HG02970 (cell line): ENCODE data around the gene LCN12.

Experiments
- ATAC-seq: cut with Tn5 transposase; IDR thresholded peaks from one replicate; pipeline ENCODE4 v1.9.1; 2021; ENCODE audit warnings: mild to moderate bottlenecking, moderate library complexity, moderate number of reproducible peaks; ENCODE audit not compliant: unreplicated experiment, low FRiP score

The LCN12 gene

DNA sequence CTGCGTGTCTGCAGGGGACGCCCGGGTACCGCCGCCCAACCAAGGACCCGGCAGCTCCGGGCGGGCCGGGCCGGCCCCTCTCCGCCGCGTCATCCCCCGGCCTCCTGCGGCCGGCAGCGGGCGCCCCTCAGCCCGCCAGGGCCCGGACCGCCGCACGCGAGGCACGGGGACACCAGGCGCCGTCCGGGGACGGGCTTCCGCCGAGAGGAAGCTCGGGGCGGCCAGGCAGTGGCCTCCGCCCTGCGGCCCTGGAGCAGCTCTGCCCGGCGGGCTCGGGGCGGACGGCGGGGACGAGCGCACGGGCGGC, 7.9 kb upstream of the LCN12 start:
- no peak for ATAC-seq

GRCh38 chr9:136944519-136945332, 7.3 kb upstream of the LCN12 start, which contains the start of the genes C8G and FBXW5:
Gene C8G (plus strand): TSS chr9:136945243. CDS start chr9:136945321, 78 bp downstream.
Gene FBXW5 (minus strand): TSS chr9:136944738. CDS start chr9:136944083, 655 bp downstream.
- ATAC-seq = peak; percentile 86

DNA sequence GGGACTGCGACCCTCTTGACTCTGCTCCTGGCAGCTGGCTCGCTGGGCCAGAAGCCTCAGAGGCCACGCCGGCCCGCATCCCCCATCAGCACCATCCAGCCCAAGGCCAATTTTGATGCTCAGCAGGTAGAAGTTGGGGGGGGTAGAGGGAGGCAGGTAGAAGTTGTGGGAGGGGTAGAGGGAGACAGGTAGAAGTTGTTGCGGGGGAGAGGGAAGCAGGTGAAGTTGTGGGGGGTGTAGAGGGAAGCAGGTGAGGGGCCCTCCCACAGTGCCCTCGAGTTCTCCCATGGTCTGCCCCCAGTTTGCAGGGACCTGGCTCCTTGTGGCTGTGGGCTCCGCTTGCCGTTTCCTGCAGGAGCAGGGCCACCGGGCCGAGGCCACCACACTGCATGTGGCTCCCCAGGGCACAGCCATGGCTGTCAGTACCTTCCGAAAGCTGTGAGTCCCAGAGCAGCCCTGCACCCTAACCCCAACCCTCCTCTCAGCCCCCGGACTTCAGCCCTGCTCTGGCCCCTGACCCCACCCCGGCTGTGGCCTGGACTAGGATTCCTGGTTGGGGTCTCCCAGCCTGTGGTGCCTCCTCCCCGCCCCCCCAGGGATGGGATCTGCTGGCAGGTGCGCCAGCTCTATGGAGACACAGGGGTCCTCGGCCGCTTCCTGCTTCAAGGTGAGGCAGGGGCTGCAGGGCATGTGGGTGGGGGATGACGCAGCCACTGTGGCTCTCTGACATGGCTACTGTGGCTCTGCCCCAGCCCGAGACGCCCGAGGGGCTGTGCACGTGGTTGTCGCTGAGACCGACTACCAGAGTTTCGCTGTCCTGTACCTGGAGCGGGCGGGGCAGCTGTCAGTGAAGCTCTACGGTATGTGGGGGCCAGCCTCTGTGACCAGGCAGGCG, 6.5 kb upstream of the LCN12 start:
- no peak for ATAC-seq

DNA sequence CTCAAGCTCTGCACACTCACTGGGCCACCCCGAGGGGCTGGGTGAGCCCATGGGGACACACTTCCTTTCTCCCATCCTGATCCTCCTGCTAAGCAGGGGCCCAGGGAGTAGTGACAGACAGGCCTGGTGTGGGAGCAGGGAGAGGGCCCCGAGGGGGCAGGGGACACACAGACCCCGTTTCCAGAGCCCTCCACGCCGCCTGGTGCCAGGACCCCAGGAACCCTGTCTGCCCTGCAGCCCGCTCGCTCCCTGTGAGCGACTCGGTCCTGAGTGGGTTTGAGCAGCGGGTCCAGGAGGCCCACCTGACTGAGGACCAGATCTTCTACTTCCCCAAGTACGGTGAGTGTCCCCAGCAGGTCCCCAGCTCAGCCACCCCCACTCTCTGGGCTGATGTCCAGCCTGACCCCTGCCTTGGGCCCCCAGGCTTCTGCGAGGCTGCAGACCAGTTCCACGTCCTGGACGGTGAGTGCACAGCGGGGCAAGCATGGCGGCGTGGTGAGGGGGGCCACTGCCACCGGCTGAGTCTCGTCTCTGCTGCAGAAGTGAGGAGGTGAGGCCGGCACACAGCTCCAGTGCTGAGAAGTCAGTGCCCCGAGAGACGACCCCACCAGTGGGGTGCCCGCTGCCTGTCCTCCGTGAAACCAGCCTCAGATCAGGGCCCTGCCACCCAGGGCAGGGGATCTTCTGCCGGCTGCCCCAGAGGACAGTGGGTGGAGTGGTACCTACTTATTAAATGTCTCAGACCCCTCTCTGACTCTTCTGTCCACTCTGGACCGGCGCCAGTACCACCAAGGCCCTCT, 5.6 kb upstream of the LCN12 start:
- ATAC-seq = no peak

- no peak for ATAC-seq
These were observed 4.8 kb upstream of the LCN12 start for GRCh38 chr9:136947028-136947891.

DNA sequence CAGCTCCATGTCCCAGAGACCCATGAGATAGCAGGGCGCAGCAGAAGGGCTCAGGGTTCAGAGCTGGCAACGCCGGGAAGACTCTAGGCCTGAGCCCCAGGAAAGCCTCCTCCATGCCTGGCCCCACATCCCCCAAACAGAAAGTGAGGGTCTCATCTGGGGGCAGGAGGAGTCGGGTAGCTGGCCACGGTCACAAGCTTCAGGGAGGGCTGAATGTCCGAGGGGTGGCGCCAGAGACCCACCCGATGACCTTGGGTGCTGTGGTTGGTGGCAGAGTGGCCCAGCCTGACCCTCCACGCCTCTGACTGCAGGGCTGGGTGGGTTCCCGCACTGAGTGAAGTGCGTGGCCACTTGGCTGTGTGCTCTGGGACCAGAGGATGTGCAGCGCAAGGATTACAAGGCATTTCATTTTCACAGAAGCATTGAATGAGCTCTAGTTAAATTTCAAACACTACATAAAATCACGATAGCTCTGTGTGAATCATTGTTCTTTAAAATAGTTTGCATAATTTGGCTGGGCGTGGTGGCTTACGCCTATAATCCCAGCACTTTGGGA, 4.0 kb upstream of the LCN12 start:
- ATAC-seq = no peak

- ATAC-seq = no peak
These were observed 2.7 kb upstream of the LCN12 start for GRCh38 chr9:136949239-136949816.

DNA sequence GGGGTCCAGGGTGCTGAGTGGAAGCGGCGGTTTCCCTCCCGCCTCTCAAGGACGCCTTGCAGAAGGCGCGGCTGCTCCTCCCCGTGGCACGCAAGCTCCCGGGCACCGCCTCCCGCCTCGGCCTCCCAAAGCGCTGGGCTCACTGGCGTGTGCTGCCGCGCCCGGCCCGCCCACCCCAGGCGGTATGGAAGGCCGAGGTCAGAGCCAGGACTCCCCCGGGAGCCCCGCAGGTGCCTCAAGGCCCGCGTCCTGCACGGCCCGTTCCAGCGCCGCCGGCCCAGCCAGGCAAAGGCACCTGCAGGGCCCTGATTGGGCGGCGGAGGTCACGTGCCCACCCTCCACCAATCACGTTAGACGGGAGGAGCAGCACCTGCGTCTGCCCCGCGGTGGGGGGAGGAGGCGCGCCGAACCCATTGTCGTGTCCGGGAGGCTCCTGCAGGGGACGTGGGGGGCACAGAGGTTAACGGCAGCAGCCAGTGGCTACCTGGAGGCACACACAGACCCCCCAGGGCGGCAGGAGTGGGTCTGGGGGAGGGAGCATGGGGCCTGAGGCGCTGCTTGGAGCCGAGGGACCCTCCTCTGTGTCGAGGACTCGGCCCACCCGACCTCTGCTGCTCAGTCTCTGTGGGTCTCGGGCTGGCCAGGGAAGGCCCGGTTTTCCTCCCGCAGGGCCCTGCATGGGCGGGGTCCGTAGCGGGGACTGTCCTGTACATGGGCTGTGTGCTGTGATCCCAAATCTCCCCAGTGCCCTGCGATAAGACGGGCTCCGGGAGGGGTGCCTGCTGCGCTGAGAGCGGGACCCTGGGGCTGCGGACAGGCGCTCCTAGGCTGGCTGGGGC, 2.0 kb upstream of the LCN12 start:
- peak; percentile 59 for ATAC-seq

GRCh38 chr9:136950656-136951276, 1.3 kb upstream of the LCN12 start:
- ATAC-seq = no peak

- no peak for ATAC-seq
These were observed 313 bp downstream of the LCN12 start for GRCh38 chr9:136952321-136952850.

DNA sequence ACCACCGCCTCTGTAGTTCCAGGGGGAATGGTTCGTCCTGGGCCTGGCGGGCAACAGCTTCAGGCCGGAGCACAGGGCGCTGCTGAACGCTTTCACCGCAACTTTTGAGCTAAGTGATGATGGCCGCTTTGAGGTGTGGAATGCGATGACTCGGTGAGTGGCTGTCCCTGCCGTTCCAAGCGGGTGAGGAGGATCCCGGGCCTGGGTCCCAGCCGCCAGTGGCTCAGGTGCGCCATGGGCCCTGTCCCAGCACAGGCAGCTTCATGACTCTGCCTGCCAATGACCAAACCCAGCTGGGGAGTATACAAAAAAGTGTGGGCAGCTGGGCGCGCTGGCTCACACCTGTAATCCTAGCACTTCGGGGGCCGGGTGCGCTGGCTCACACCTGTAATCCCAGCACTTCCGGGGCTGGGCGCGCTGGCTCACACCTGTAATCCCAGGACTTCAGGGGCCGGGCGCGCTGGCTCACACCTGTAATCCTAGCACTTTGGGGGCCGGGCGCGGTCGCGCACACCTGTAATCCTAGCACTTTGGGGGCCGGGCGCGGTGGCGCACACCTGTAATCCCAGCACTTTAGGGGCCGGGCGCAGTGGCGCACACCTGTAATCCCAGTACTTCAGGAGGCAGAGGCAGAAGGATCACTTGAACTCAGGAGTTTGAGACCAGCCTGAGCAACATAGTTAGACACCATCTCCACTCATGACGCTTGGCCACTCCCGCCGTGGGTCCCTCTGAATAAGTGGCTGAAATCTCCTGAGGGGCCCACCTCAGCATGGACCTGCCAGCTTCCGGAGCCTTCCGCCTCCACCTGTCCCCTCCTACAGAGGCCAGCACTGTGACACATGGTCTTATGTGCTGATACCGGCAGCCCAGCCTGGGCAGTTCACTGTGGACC, 1.1 kb downstream of the LCN12 start:
- ATAC-seq = no peak

DNA sequence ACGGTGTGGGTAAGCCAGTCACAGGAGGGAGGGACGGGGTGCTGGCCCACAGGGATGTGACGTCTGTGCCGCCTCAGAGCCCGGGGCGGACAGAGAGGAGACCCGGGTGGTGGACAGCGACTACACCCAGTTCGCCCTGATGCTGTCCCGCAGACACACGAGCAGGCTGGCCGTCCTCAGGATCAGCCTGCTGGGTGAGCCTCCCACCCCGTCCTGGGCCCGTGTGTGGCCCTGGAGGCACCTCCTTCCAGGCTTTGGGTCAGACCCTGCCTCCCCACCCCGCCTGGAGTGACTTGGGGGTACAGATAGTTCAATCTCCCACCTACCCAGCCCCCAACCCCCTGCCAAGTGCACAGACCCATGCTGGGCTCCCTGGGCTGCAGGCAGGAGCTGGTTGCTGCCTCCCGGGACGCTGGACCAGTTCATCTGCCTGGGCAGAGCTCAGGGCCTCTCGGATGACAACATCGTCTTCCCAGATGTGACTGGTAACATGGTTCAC, 1.7 kb downstream of the LCN12 start:
- no peak for ATAC-seq

GRCh38 chr9:136954270-136955083, 2.4 kb downstream of the LCN12 start:
- no peak for ATAC-seq

GRCh38 chr9:136955202-136955942, 3.3 kb downstream of the LCN12 start:
- ATAC-seq = no peak

- no peak for ATAC-seq
These were observed 3.9 kb downstream of the LCN12 start for GRCh38 chr9:136955943-136956335.
